ENCODE measurements around the gene CDH23. TPM values are rescaled to one million over a fixed set of nuclear protein-coding genes. Genes with fewer than 3 reads are reported as not detected.

Gene CDH23
- total and polyA plus RNA-seq, 9 of the 15 experiments (the other 6 are each of a cell fraction or from before 2014, with no cell fraction given) = 0.18 to 1.2 (median 0.47) TPM

GRCh38 chr10:71746344-71747037 is 349.8 kb downstream of the CDH23 start (continued):
- TF ChIP-seq ZC3H4 (CRISPR knock-in tag; IDR thresholded peaks at IDR 0.05; ENCODE audit: borderline replicate concordance) = no peak
- TF ChIP-seq SUPT5H (IDR thresholded peaks at IDR 0.05) = no peak
- no peak for TF ChIP-seq ZNF717 (CRISPR knock-in tag; IDR thresholded peaks at IDR 0.05)
- TF ChIP-seq STAT5A (IDR thresholded peaks at IDR 0.05; ENCODE audit: borderline replicate concordance, low read length) = no peak
- TF ChIP-seq, protein P1, sequence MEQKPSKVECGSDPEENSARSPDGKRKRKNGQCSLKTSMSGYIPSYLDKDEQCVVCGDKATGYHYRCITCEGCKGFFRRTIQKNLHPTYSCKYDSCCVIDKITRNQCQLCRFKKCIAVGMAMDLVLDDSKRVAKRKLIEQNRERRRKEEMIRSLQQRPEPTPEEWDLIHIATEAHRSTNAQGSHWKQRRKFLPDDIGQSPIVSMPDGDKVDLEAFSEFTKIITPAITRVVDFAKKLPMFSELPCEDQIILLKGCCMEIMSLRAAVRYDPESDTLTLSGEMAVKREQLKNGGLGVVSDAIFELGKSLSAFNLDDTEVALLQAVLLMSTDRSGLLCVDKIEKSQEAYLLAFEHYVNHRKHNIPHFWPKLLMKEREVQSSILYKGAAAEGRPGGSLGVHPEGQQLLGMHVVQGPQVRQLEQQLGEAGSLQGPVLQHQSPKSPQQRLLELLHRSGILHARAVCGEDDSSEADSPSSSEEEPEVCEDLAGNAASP (IDR thresholded peaks at IDR 0.05) = no peak
- TF ChIP-seq ZNF224 (CRISPR knock-in tag; IDR thresholded peaks at IDR 0.05) = no peak
- no peak for TF ChIP-seq RFX5 (IDR thresholded peaks at IDR 0.05; ENCODE audit: low read depth, low read length)
- TF ChIP-seq CBX5 (IDR thresholded peaks at IDR 0.05; ENCODE audit: borderline replicate concordance, low read depth) = 0 out of 2 replicates have a peak, but pooled peaks have one; percentile 13
- no peak for TF ChIP-seq HOXB6 (CRISPR knock-in tag; IDR thresholded peaks at IDR 0.05; ENCODE audit: borderline replicate concordance)
- TF ChIP-seq, protein P2, sequence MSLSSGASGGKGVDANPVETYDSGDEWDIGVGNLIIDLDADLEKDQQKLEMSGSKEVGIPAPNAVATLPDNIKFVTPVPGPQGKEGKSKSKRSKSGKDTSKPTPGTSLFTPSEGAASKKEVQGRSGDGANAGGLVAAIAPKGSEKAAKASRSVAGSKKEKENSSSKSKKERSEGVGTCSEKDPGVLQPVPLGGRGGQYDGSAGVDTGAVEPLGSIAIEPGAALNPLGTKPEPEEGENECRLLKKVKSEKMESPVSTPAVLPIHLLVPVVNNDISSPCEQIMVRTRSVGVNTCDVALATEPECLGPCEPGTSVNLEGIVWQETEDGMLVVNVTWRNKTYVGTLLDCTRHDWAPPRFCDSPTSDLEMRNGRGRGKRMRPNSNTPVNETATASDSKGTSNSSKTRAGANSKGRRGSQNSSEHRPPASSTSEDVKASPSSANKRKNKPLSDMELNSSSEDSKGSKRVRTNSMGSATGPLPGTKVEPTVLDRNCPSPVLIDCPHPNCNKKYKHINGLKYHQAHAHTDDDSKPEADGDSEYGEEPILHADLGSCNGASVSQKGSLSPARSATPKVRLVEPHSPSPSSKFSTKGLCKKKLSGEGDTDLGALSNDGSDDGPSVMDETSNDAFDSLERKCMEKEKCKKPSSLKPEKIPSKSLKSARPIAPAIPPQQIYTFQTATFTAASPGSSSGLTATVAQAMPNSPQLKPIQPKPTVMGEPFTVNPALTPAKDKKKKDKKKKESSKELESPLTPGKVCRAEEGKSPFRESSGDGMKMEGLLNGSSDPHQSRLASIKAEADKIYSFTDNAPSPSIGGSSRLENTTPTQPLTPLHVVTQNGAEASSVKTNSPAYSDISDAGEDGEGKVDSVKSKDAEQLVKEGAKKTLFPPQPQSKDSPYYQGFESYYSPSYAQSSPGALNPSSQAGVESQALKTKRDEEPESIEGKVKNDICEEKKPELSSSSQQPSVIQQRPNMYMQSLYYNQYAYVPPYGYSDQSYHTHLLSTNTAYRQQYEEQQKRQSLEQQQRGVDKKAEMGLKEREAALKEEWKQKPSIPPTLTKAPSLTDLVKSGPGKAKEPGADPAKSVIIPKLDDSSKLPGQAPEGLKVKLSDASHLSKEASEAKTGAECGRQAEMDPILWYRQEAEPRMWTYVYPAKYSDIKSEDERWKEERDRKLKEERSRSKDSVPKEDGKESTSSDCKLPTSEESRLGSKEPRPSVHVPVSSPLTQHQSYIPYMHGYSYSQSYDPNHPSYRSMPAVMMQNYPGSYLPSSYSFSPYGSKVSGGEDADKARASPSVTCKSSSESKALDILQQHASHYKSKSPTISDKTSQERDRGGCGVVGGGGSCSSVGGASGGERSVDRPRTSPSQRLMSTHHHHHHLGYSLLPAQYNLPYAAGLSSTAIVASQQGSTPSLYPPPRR (CRISPR knock-in tag; IDR thresholded peaks at IDR 0.05; ENCODE audit: borderline replicate concordance) = no peak
- TF ChIP-seq OTX1 (CRISPR knock-in tag; IDR thresholded peaks at IDR 0.05) = no peak
- no peak for TF ChIP-seq ZKSCAN3 (CRISPR knock-in tag; IDR thresholded peaks at IDR 0.05)
- no peak for TF ChIP-seq RERE (CRISPR knock-in tag; IDR thresholded peaks at IDR 0.05; ENCODE audit: borderline replicate concordance)
- TF ChIP-seq ETV6 (IDR thresholded peaks at IDR 0.05; ENCODE audit: borderline replicate concordance in 1 of 2, low read depth in 2 of 2, low read length in 1 of 2) = no peak; a peak in 1 of 4 replicates
- TF ChIP-seq ETV6 (CRISPR knock-in tag; IDR thresholded peaks at IDR 0.05; ENCODE audit: borderline replicate concordance) = no peak
- peak; percentile 69; the same call in 1 of the 2 replicates for TF ChIP-seq ZEB2 (IDR thresholded peaks at IDR 0.05)
